NCI-H526 (cell line): ENCODE results near the gene PRCC.

Experiments used
- DNase-seq, 2 experiments: peaks; one replicate each; lab custom pipeline; 2025; lab: John Stamatoyannopoulos, UW

PRCC gene

DNA sequence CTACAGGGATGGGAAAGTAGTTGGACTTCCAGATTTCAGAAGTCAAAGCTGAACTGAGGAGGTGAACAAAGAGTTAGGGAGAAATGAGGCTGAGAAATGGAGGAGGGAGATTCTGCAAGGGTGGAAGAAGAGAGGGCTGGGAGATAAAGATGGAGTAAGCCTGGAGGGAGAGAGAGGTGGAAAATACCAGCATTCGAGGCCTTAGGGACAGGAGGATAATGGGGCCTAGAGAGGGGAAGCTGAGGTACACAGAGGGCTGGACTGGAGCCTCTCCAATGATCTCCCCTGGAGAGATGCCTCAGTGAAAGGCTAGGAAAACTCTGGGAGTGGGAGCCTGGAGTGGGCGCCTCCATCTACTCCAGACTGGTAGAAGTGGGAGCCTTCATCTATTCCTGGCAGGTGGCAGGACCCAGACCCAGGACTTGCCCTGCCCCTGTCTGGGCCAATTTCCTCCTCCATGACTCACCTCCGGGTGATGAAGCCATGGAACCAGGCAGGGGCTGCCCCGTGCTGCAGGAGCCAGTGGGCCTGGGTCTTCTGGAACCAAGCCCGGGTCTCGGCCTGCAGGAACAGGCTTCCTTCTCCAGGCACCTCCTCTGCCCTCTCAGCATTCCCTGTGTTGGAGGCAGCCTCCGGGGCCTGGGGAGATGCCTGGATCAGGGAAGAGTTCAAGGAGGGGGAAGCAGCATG is 47.4 kb downstream of the PRCC start:
- no peak for DNase-seq

DNA sequence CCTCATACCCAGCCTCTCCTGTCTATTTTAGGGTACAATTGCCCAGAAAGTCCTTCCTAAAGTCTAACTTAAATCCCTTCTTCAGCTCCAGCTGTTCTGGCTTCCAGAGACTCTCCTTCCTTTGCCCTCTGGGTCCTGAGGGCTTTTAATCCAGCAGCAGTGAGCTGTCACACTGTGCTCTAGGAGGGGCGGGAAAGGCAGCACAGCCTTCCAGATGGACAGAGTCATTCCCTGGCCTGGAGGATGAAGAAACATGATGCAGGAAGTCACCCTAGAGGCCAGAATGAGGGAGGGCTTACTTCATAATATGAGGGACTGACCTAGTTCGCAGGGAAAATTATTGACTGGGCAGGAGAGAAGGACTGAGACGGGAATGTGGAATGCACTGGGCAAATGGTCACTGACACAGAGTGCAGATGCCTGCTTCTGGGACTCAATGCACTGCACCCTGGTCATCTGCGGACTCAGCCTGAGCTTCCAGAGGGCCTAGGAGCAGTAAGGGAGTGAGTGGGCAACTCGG is 48.0 kb downstream of the PRCC start:
- DNase-seq: peak in 1 of 2 experiments; percentile 25

DNA sequence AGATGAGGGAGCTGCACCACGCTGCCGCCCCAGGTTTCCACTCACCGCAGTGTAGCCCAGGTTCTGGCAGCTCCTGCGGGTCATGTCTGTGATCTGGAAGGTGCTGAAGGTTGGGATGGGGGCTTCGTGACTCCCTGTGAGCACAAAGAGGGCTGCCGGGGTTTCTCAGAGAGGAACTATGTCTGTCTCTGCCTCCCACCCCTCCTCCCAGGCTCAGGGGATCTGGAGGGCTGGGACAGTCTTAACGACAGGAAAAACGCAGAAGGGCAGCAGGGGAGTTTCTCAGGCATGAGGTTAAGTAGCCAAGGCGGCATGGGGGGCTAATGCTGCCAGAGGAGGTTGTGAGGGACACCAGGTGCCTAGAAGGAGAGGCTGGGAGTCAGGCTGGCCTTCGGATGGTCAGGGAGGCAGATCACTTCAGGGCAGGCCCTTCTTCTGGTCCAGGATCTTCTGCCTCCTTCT is 48.7 kb downstream of the PRCC start:
- DNase-seq: no peak

DNA sequence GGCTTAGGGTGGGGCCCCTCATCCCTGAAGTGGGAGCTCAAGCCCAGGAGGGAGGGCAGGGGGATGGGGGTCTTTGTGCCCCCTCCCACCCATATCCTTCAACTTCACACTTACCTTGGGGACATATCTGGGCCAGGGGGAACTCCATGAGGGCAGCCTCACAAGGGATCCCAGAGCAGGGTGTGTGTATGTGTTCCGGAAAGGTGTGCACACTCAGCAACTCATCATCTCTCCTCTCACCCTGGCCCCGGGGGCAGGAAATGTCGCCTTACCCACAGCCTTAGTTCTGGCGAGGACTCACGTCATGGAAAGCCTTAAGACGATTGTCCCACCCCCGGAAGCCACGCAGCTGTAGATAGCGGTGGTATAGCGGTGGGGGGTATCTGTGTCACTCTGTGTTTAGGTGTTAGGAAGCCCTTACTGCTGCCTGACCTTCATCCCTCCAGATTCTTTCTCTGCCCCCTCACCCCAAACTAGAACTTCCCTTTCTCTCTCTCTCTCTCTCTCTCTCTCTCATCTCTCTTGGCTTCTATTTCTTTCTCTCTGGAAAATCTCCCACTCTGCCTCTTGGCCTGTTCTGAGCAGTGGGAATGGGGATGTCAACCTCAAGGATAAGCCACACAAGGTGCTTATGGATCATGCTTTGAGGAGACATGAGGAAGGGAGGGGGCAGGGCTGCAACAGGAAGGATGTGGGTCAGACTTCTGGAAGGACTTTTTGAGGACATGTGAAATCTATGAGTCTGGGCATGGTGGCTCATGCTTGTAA is 49.4 kb downstream of the PRCC start, which contains the start of gene SH2D2A:
Gene SH2D2A (minus strand): TSS at position 288 of the 768 bp plus-strand sequence. CDS start 140 bp downstream, at position 148.
- no peak for DNase-seq

DNA sequence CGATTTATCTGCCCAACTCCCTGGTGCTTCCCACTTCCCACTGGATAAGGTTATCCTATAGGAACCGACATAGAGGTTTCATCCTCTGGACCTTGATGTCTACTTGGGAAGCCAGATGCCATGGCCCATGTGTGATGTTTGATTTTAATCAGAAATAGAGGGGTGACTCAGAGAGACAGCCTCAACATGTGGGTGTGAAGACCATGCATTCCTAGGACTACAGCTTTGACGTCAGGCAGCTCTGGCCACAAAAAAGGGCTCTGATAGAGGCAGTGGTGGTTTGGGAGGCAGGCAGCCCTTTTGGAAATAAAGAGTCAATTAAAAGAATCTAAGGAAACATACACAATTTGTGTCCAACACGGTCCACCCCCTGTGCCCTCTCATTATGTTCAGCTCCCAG is 54.5 kb downstream of the PRCC start:
- DNase-seq: no peak

DNA sequence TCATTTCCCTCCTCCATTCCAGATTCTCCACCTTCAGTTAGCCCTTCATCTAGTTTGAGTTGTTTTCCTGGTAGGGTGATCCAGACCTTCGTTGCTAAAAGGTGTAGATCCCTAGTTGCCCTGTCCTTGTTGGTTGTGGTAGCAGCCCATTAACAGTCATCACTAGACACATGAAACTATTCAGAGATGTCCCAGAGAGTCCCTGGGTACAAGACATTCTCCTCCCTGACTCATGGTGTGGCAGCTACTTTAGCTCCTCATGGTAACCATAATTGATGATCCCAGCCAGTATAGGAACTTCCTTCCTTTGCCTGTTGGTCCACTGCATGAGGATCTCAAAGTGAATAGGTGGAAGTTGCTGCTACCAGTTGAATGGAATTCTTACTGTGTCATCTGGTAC is 55.3 kb downstream of the PRCC start:
- DNase-seq: no peak

DNA sequence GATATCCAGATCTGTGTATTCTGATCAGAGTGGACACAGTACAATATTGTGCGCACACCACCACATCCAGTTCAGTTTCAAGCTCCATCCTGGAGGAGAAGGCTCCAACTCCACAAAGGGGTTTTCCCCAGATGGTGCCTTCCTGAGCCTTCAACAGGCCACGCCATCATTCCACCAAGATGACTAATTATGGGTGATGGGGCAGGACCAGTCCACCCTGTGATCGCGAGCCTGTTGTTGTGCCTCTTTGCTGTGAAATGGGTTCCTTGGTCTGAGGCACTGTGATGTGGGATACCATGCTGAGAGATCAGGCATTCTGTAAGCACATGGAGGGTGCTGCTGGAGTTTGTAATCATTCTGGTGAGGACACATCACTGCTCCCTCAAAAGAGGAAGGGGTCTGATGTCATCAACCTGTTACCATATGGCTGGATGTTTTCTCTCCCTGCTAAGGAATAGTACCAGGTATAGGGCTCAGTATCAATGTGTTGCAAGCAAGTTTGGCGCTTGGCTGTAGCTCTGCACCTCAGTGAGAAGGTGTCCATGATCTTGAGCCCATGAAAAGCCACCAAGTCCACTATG is 56.0 kb downstream of the PRCC start:
- DNase-seq: no peak

DNA sequence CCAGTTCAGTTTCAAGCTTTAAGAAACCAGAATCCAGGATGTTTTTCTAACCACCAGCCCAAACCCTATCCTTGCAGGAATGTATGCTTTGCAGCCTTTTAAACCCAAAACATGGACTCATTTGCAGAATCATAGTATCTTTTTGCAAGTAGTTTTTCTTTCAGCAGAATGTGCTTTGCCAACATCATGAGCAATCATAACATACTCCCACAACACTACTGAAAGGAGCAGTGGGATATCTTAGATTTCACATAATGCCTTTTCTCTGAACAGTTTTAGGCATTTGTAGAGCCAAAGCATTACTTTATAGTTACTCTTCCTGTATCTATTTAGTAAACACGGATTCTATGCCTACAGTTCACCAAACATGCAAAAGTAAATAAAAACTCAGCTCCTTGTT is 59.3 kb downstream of the PRCC start:
- no peak for DNase-seq

DNA sequence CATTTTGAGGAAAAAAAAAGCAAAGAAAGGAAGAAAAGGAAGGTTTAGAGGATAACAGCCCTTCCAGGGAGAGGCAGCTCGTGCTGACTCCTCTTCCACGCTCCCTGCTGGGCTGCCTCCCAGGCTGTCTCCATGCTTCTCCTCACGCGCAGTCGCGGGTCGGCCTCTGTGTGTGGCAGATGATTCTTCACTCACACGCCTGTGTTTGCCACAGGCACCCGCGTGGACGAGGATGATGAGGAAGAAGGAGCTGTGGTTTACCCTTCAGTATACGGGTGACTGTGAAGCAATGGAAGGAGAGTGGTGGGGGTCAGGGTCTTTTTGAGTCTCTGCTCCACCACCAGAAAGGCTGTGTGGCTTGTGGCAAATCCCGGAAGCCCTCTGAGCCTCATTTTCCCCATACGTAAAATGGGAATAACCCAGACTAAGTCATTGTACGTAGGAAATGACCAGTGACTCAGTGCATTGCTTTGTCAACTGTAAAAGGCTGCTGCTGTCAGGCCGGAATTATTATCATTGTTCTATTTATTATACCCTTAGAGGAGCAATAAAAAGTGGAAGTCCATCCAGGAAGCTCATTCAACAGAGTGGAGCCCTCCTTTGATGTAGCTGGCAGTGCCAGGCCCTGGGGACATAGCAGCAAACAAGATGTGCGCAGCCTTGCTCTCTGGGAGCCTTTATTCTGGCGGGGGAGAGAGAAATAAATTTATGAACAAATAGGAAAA is 61.2 kb downstream of the PRCC start:
- DNase-seq: no peak

DNA sequence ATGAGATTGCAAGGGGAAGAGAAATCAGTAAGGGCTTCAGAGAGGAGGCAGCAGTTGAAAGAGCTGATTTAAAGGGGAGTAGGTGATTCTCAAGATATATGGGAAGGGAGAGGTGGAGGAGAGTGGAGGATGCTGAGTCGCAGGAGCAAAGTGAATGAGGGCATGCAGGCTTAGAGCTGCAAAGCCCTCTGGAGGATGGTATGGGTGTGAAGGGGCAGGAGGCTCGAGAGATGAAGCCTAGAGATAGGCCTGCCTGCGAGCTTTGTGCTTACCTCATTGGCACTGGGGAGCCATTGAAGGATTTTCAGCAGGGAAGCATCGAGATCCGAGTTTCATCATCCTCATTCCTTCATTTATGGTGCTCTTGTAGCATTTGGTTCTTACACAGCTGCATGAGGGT is 65.1 kb downstream of the PRCC start:
- no peak for DNase-seq

DNA sequence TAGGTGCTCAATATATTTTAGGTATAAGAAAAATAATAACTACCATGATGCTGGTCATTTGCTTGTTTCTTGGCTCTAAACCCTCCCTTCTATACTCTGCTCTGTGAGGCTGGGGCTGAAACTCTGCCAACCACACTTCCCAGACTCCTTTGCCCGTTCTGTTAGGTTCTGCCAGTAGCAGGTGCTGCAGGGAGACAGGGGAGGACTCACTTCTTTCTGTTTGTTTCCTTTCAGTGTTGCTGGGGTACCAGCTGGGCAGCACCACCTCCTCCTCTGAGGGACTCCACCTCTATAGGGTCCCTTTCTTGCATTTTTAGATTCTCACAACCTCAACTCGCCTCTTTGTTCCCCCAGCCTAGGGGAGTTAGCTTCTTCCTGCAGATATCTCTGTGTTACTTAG is 66.3 kb downstream of the PRCC start:
- DNase-seq: no peak

DNA sequence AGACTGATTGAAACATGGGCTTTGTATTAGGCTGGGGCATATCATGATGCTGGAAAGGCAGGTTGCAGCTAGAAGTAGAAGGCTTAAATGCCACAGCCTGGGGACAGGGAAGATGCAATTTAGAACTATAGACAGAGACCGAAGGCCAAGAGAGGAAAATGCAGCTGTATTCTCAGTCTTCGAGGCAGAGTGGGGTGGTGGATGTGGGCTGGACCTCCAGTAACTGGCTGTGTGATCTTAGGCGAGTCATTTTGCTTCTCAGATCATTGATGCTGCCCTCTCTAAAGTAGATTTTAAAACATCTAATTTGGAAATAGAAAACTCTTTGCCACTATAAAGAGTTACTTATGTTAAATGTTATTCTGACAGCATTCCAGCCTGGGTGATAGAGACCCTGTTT is 67.0 kb downstream of the PRCC start:
- no peak for DNase-seq

DNA sequence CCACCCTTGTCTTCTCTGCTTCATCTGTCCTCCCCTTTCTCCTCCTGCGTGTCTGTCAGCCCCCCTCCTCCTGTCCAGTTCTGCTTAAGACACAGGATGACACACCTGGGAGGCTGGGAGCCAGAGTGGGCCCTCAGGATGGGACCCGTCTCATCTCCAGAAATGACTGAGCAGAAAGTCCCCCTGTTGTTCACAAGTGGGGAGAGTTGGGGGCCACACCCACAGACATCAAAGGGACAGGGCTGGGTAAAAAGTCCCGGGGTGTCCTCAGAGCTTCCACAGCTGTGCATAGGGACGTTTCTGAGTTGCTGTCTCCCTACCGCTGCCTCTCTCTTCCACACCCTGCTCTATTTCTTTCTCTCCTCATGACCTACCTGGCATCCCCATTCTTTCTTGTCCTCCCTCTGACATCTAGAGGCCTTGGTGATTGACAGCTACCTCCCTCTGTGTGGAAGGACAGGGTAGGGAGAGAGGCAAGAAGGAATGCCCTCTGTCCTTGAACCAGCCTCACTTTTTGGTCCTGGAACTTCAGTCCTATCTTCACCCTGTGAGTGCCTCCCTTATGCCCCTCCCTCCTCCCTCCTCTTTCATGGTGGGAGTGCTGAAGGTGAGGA is 68.8 kb downstream of the PRCC start:
- no peak for DNase-seq

DNA sequence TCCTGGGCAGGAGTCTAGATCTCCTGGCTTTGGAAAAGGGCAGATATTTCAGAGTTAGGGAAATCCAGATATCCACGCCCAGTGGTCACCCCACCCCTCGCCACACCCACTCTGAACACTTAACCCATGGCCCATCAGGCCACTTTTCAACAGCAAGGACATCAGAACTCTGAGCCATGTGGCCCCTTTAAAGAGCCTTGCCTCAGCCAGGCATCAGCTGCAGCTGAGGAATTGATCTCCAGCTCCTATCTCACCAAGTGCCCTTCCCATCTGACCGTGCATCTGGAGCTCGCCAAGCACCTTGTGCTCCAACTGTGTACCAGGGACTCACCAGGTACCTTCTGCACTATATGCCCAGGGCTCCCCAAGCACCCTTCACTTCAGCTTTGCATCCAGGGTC is 69.6 kb downstream of the PRCC start:
- no peak for DNase-seq

DNA sequence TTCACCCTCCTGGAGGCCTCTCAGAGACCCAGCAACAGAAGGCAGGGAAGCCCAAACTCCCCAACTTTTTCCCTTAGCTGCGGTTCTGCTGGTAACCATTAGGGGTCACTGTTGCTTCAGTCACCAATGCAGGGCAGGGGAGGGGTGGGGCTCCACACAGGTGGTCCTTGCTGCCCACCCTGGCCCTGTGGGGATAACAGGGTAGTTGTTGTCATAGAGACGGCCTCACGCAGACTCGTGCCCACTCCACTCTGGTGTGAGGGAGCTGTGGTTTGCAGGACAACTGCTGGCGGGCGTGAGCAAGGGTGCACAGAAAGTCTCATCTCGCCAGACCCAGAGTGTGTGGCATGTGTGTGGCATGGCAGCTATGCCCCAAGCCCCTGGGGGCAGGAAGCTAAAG is 71.6 kb downstream of the PRCC start:
- peak in 1 of 2 experiments; percentile 58 for DNase-seq

DNA sequence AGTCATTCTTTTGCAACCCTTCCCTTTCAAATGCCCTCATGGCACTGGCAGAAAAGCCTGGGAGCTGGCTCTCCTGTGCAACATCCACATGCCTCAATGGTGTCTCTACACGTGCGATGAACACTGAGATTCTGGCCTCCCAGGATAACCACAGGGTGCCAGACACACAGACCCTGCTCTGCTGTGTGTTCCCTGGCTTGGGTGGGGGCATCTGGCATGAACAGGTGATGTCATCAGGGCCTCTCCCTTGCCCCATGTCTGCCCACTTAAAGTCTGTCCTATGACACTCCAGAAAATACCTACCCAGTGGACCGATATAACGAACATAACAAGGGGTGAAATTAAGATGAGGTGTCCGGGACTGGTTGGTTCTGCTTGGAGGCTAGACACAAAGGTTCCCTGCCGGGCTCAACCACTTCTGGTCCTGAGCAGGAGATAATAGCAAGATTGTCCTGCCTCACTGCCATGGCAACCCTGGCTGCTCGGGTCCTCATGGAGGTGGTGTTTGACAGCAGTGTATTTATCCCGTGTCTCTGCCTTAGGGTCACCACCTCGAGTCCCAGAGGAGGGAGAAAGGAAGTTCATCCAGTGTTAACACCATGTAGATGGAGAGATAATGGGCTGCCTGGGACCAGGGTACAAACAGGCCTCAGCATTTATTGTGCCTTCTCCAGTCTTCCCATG is 72.2 kb downstream of the PRCC start:
- DNase-seq: no peak

DNA sequence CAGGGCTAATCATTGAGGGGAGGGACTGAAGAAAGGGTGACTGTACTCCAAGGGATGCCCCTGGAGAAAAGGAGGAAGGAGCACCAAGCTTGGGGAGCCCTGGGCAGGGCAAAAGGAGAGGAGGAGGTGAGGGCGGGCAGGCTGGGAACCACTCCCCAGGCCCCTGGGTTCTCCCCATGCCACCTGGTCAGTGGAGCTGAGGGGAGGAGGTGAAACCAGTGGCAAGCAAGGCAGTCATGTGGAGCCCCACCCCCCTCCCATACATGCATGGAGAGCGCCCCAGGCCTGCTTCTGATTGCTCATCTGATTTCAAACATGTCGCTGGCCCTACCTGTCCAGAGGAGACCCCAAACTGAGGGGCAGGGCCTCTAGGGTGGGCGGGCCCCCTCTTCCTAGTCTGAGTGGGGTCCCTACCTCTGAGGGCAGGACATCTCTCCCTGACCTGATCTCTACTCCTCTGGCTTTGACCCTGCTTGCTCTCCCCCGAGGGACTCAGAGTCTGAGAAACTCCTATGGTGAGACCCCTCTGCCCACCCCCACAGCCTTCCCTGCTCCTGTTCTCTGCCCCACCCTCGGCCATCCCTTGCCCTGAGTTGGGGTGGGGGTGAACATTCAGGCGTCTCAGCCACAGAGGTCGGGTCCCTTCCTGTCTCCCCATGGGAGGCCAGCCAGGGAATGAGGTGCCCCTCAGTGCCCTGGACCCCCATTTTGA is 73.0 kb downstream of the PRCC start:
- no peak for DNase-seq

DNA sequence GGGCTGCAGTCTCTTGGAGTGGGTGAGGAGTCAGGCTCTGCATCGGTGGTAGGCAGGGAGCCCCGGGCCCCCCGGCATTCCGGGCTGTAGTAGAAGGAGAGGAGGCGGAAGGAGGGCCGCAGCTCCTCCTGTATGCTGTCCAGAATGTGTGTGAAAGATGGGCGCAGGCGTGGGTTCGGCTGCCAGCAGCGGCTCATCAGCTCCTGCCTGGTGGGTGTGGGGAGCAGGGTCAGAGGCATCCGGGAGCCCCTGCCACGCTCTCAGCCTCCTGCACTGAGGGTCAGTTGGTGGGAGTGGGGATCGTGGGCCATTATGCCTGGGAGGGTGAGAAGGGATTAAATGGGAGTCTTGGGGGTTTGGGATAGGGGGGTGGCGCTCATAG is 73.6 kb downstream of the PRCC start:
- no peak for DNase-seq

DNA sequence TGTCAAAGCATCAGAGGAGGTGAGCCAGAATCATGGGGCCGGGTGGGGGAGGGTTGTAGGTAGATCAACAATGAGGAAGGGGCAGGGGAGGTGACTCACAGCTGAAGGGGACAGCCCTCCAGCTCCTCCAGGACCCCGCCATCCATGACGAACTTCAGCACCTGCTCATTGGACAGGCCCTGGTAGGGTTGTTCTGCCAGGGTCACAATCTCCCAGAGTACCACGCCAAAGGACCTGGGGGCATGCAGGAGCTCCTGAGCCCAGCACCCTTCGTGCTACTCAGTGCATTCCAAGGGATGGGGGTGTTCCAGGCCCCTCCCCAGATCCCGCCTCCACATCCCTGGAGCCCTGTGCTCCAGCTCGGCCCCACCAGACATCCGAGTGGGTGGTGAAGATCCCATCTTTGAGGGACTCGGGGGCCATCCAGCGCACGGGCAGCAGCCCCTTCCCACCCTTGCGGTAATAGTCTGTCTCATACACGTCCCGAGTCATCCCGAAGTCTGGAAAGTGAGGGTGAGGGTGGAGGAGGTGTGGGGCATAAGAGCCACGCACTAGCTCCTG is 74.0 kb downstream of the PRCC start:
- DNase-seq: no peak

DNA sequence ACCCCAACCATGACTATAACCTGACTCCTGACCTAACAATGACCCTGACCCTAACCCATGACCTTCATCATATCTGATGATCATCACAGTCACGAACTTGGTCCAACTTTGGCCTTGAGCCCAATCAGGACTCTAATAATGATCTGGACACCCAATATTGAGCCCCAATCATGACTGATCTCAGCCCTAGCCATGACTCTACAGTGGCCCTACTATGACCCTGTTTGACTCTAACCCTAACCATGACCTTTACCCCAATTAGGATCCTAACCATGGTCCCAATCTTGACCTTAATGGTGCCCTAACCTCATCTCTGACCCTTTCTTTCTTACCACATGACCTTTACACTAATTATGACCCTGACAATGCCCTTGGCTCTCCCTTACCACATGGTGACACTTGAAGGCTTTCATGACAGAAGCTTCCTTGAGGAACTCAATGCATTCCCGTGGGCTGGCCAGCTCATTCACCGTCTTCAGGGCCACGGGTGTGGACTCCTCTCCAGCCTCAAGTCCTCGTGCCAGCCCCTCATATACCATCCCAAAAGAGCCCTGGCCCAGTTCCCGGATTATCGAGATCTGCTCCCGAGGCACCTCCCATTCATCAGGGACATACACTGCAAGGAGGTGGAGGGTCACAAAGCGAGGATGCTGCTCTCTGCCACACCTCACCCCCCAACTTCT is 75.4 kb downstream of the PRCC start:
- no peak for DNase-seq
